ENCODE data around the gene AKAIN1.

DNA sequence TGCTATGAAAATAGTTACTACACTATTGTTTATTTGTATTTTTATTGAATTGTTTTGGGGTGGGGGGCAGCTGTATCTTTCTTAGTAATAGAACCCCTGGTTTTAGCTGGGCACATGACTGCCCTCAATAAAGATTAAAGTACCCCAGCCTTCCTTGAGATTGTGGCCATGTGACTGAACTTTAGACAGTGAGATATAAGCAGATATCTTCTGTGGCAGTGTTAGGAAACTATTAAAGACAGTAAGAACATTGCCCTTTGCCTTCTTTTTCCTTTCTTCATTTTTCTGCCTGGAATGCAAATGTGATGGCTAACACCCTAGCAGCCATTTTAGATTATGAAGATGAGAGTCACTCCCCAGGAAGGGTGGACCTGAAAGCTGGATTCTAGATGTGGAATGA, 47.9 kb upstream of the AKAIN1 start:
- TF ChIP-seq, protein P1, sequence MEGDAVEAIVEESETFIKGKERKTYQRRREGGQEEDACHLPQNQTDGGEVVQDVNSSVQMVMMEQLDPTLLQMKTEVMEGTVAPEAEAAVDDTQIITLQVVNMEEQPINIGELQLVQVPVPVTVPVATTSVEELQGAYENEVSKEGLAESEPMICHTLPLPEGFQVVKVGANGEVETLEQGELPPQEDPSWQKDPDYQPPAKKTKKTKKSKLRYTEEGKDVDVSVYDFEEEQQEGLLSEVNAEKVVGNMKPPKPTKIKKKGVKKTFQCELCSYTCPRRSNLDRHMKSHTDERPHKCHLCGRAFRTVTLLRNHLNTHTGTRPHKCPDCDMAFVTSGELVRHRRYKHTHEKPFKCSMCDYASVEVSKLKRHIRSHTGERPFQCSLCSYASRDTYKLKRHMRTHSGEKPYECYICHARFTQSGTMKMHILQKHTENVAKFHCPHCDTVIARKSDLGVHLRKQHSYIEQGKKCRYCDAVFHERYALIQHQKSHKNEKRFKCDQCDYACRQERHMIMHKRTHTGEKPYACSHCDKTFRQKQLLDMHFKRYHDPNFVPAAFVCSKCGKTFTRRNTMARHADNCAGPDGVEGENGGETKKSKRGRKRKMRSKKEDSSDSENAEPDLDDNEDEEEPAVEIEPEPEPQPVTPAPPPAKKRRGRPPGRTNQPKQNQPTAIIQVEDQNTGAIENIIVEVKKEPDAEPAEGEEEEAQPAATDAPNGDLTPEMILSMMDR (IDR thresholded peaks at IDR 0.05) = no peak
- no peak for TF ChIP-seq POLR2AphosphoS5 (IDR thresholded peaks at IDR 0.05; ENCODE audit: low read depth, low read length)
- TF ChIP-seq, protein P2, sequence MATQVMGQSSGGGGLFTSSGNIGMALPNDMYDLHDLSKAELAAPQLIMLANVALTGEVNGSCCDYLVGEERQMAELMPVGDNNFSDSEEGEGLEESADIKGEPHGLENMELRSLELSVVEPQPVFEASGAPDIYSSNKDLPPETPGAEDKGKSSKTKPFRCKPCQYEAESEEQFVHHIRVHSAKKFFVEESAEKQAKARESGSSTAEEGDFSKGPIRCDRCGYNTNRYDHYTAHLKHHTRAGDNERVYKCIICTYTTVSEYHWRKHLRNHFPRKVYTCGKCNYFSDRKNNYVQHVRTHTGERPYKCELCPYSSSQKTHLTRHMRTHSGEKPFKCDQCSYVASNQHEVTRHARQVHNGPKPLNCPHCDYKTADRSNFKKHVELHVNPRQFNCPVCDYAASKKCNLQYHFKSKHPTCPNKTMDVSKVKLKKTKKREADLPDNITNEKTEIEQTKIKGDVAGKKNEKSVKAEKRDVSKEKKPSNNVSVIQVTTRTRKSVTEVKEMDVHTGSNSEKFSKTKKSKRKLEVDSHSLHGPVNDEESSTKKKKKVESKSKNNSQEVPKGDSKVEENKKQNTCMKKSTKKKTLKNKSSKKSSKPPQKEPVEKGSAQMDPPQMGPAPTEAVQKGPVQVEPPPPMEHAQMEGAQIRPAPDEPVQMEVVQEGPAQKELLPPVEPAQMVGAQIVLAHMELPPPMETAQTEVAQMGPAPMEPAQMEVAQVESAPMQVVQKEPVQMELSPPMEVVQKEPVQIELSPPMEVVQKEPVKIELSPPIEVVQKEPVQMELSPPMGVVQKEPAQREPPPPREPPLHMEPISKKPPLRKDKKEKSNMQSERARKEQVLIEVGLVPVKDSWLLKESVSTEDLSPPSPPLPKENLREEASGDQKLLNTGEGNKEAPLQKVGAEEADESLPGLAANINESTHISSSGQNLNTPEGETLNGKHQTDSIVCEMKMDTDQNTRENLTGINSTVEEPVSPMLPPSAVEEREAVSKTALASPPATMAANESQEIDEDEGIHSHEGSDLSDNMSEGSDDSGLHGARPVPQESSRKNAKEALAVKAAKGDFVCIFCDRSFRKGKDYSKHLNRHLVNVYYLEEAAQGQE (IDR thresholded peaks at IDR 0.05; ENCODE audit: insufficient read depth in 1 of 2, low read depth in 2 of 2, low read length in 1 of 2) = no peak
- TF ChIP-seq SIN3A (IDR thresholded peaks at IDR 0.05; ENCODE audit: borderline replicate concordance, insufficient read depth, low read depth, low read length) = no peak
